Hematopoietic multipotent progenitor cell treated with erythropoietin and hydrocortisone succinate and interleukin-3 and kit ligand, for 17 days (in vitro differentiated cells): ENCODE measurements around the gene NOS1AP.
"Not testable (repeated sequence)": the region's sequence is repeated elsewhere in the genome, so short reads cannot be mapped to it uniquely, and the experiment has no call there.

Source experiments
- DNase-seq: peaks from one replicate; pipeline ENCODE4 v3.0.0-alpha.2; 2015; ENCODE audit warnings: low spot score

The NOS1AP gene

GRCh38 chr1:162169031-162169790 is 99.7 kb downstream of the NOS1AP start:
- DNase-seq: no peak

- no peak for DNase-seq
These were observed 101.6 kb downstream of the NOS1AP start for GRCh38 chr1:162171111-162171510.

- DNase-seq: no peak
These were observed 103.0 kb downstream of the NOS1AP start for GRCh38 chr1:162172311-162173102.

GRCh38 chr1:162173607-162174006 is 104.1 kb downstream of the NOS1AP start:
- not testable (repeated sequence) for DNase-seq

GRCh38 chr1:162174027-162174426 is 104.5 kb downstream of the NOS1AP start:
- DNase-seq: not testable (repeated sequence)

GRCh38 chr1:162175379-162176081 is 106.0 kb downstream of the NOS1AP start:
- DNase-seq: no peak

- DNase-seq: no peak
These were observed 107.6 kb downstream of the NOS1AP start for GRCh38 chr1:162177126-162177525.

- DNase-seq: no peak
These were observed 108.9 kb downstream of the NOS1AP start for GRCh38 chr1:162178432-162178831.

GRCh38 chr1:162179121-162179520 is 109.6 kb downstream of the NOS1AP start:
- no peak for DNase-seq

GRCh38 chr1:162180813-162181212 is 111.3 kb downstream of the NOS1AP start:
- DNase-seq: no peak

GRCh38 chr1:162182090-162182489 is 112.6 kb downstream of the NOS1AP start:
- DNase-seq: no peak

GRCh38 chr1:162185314-162186025 is 116.0 kb downstream of the NOS1AP start:
- DNase-seq: no peak

- no peak for DNase-seq
These were observed 116.5 kb downstream of the NOS1AP start for GRCh38 chr1:162186026-162186374.

- DNase-seq: no peak
These were observed 116.9 kb downstream of the NOS1AP start for GRCh38 chr1:162186406-162186805.

- no peak for DNase-seq
These were observed 118.3 kb downstream of the NOS1AP start for GRCh38 chr1:162187687-162188276.

- no peak for DNase-seq
These were observed 119.9 kb downstream of the NOS1AP start for GRCh38 chr1:162189345-162189744.

GRCh38 chr1:162191396-162192305 is 122.2 kb downstream of the NOS1AP start:
- DNase-seq: no peak

GRCh38 chr1:162192306-162192678 is 122.8 kb downstream of the NOS1AP start:
- no peak for DNase-seq

- DNase-seq: no peak
These were observed 123.3 kb downstream of the NOS1AP start for GRCh38 chr1:162192763-162193162.

GRCh38 chr1:162193221-162193620 is 123.7 kb downstream of the NOS1AP start:
- no peak for DNase-seq

- no peak for DNase-seq
These were observed 124.3 kb downstream of the NOS1AP start for GRCh38 chr1:162193815-162194214.
